ENCODE results near the gene BTG1. TPM values are rescaled to one million over a fixed set of nuclear protein-coding genes. Genes with fewer than 3 reads are reported as not detected.

The BTG1 gene, protein sequence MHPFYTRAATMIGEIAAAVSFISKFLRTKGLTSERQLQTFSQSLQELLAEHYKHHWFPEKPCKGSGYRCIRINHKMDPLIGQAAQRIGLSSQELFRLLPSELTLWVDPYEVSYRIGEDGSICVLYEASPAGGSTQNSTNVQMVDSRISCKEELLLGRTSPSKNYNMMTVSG
- 15.8 and 22.8 TPM in 2 replicates for total RNA-seq

DNA sequence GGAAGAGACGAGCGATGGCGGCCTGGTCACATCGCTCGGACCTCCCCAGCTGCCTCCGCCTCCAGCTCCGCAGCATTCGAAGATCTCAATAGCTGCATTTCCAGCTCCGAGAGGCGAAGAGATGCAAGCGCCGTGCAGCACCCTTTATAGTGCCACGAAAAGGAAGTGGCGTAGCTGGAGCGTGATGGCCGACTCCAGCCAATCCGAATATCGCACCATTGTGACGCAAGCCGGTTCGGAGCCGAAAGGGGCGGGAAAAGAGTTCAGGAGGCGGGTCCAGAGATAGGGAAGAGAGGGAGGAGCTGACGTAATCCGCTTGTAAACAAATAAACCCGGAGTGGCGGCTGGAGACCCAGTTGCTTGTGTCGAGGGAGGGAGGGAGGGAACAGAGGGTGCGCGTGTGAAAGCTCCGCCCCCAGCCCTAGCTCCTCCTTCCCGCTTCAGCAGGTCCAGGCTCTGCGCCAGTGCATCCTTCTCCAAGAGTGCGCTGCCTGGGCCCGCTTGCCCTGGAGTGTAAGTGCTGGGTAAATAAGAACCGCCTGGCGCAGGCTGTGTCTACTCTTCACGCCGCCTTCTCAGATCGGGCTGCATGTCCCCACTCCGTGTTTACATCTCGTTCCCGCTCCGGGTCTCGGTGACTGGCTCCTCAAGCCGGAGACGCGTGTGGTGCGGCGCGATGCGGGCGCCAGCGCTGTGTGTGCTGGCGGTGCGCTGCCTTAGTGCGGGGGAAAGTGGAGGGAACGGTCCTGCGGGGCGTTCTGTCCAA lies at the start of gene BTG1:
TSS of gene BTG1 (minus strand) at position 116 of the 766 bp plus-strand sequence. CDS start 311 bp downstream, outside the sequence.
- DNase-seq (ENCODE audit: low read depth) = peak; percentile 97
- no peak for TF ChIP-seq CTCF (conservative IDR thresholded peaks at IDR 0.05; ENCODE audit: low read depth, low read length)
- H3K4me3 ChIP-seq (ENCODE audit: low read depth, low read length) = peak within 1 kb of the TSS; percentile 89

GRCh38 chr12:92194561-92194960 lies 48.9 kb upstream of the BTG1 start:
- no peak for TF ChIP-seq CTCF (conservative IDR thresholded peaks at IDR 0.05; ENCODE audit: low read depth, low read length)
- no peak overlapping the region for H3K4me3 ChIP-seq (ENCODE audit: low read depth, low read length)
- no peak for DNase-seq (ENCODE audit: low read depth)

- no peak for DNase-seq (ENCODE audit: low read depth)
- H3K4me3 ChIP-seq (ENCODE audit: low read depth, low read length) = no peak overlapping the region
- no peak for TF ChIP-seq CTCF (conservative IDR thresholded peaks at IDR 0.05; ENCODE audit: low read depth, low read length)
Measured at GRCh38 chr12:92193846-92194245, 48.2 kb upstream of the BTG1 start.

DNA sequence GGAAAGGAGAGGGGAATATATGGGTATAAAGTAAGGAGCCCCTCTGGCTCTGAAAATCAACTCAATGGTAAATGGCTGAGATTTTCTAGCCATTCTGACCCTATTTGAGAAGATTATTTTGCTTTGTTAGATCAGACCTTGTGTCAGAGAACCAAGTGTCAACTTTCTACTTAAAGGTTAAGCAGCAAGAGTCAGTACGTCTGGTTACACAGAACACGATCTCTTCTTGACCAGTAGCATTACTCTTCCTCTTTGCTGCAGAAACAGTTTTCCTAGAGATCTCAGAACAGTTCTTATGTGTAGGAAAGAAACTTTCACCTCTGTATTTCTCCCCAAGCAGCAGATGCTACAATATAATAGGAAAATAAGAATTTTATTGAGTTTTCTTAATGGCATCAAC lies 47.4 kb upstream of the BTG1 start:
- DNase-seq (ENCODE audit: low read depth) = no peak
- H3K4me3 ChIP-seq (ENCODE audit: low read depth, low read length) = no peak overlapping the region
- TF ChIP-seq CTCF (conservative IDR thresholded peaks at IDR 0.05; ENCODE audit: low read depth, low read length) = no peak

DNA sequence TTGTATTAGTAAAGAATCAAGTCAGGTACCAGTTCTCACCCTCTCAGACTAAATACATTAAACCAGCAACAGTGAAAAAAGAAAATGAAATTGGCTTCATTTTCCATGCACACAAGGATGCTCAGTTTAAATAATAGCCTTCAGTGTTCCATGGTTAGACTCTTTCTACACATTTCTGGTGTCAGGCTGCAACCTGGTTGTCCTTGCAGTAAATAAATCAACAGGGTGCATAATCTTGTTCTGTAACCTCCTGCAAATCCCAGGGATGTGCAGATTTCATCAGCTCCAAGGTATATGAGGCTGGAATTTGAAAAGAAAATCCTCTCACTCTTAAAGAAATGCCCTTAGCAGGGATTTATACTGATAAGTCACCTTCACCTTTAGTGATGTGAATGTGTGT lies 46.7 kb upstream of the BTG1 start:
- no peak overlapping the region for H3K4me3 ChIP-seq (ENCODE audit: low read depth, low read length)
- no peak for TF ChIP-seq CTCF (conservative IDR thresholded peaks at IDR 0.05; ENCODE audit: low read depth, low read length)
- no peak for DNase-seq (ENCODE audit: low read depth)

DNA sequence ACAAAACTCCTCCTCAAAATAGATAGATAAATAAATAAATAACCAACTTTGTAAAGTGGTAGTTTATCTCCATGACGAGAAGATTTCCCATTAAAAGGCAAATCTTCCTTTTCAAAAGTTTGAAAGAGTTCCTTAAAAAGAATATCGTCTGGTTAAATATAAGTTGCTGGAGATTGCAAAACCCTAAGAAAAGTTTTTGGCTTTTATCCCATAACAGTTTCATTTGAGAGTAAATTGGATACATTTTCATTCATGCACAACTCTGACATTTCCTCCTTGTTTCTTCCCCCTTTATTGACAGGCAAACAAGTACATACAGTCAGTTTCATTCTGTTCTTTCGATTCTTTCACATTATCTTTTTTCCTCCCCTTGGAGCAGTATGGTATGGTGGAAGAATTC lies 45.4 kb upstream of the BTG1 start:
- DNase-seq (ENCODE audit: low read depth) = no peak
- TF ChIP-seq CTCF (conservative IDR thresholded peaks at IDR 0.05; ENCODE audit: low read depth, low read length) = no peak
- H3K4me3 ChIP-seq (ENCODE audit: low read depth, low read length) = no peak overlapping the region
